ENCODE results near the gene TMEM273.

TMEM273 gene

GRCh38 chr10:49114718-49115014 lies 73.5 kb downstream of the TMEM273 start:
- no peak for DNase-seq

- no peak for DNase-seq
Observed at GRCh38 chr10:49113741-49114141, 74.5 kb downstream of the TMEM273 start.

GRCh38 chr10:49112851-49113250 lies 75.3 kb downstream of the TMEM273 start:
- DNase-seq: no peak

- DNase-seq: no peak
Observed at GRCh38 chr10:49112098-49112497, 76.1 kb downstream of the TMEM273 start.

- no peak for DNase-seq
Observed at GRCh38 chr10:49111320-49111698, 76.9 kb downstream of the TMEM273 start.

GRCh38 chr10:49110684-49111319 lies 77.4 kb downstream of the TMEM273 start:
- DNase-seq: no peak

- DNase-seq: no peak
Observed at GRCh38 chr10:49109669-49110340, 78.4 kb downstream of the TMEM273 start.

- no peak for DNase-seq
Observed at GRCh38 chr10:49108656-49109055, 79.5 kb downstream of the TMEM273 start.

GRCh38 chr10:49107887-49108267 lies 80.3 kb downstream of the TMEM273 start:
- DNase-seq: no peak

GRCh38 chr10:49107111-49107886 lies 80.9 kb downstream of the TMEM273 start:
- DNase-seq: no peak

- no peak for DNase-seq
Observed at GRCh38 chr10:49106451-49106850, 81.7 kb downstream of the TMEM273 start.

GRCh38 chr10:49105076-49105475 lies 83.1 kb downstream of the TMEM273 start:
- DNase-seq: no peak
